GM19372 (cell line): ENCODE results near the gene ABCB1.

ENCODE experiments used
- ATAC-seq: cut with Tn5 transposase; IDR thresholded peaks from one replicate; pipeline ENCODE4 v1.9.1; 2021; ENCODE audit warnings: mild to moderate bottlenecking, low read depth, moderate library complexity; ENCODE audit not compliant: unreplicated experiment

ABCB1 gene

DNA sequence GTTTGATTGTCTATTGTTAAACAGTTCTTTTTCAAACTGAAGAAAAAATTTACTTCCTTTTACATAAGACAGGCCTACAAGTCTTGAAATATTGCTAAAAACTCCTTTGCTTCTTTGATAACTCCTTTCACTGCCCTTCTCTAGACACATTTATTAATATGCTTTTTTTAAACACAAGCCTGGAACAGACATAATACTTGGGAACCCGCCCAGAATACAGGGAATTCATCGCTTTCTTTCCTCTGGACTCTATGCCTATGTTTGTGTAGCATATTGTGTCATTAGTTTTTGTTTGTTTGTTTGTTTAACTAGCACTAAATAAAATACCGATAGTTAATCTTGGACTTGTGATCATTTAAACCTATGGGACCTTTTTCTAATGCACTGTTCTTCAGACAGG lies 82.8 kb downstream of the ABCB1 start:
- ATAC-seq, result no peak

DNA sequence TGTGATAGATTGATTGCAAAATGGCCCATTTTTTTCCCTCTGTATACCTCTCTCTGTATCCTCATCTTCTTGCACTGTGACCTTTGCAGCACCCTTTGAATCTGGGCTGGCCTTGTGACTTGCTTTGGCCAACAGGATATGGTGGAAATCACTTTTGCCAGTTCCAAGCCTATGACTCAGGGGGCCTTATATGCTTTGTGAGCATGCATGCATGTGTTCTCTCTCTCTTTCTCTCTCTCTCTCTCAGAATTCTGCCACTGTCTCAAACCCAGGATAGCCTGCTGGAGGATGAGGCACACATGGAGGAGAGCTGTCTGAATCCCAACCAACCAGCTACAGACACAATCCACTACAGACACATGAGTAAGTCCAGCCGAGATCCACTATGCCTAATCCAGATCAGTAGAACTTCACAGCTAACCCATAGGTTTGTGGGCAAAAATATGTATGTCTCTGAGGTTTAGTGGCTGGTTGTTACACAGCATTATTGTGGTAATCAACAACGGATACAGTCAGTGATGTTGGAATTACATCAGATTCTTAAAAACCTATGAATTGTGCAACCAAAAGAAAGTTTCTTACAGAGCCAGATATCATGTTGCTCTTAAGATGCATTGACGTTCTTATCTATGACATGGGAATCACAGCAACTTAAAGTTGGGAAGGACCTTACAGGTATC lies 83.4 kb downstream of the ABCB1 start:
- no peak for ATAC-seq

DNA sequence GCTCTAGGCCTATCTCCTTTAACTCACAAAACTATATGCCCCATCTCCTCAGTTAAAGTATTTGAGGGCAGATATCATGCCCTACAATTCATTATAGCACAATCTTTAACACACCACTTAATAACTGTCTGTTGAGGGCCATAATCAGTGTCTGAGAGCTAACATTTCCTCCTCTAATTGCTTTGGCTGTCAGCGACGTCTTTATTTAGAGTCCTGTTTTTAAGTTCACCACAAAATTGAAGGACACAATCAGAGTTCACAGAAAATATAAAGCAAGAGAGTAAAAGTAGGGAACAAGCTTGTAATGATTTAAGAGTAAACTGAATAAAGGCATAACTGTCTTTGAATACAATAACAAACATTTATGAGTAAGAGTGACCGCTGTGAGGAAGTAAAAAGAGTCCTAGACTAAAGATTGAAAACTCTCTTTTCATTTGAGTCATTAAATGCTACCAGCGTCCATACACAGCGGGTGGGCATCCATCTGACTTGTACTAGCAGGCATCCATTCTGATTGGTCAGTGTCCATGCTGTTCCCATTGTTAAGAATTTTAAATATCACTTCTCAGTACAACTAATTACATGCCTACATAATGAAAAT lies 86.8 kb downstream of the ABCB1 start:
- no peak for ATAC-seq

DNA sequence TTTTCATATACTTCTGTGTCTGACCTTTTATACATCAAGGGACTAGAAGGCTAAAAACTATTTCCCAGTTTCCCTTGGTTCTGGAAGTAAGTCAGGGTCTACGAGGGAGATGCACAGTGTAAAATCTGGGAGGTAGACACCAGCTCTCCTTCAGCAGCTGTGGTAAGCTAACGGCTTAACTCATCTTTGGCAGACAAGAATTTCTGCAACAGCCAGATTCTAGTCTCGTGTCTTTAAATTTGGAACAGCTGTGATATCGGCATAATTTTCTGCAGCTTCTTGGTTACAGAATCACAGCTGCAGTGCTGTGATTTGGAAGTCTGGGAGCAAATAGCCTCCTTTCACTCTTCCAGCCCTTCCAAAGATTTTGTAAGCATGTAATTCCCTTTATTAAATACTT lies 87.8 kb downstream of the ABCB1 start:
- no peak for ATAC-seq

DNA sequence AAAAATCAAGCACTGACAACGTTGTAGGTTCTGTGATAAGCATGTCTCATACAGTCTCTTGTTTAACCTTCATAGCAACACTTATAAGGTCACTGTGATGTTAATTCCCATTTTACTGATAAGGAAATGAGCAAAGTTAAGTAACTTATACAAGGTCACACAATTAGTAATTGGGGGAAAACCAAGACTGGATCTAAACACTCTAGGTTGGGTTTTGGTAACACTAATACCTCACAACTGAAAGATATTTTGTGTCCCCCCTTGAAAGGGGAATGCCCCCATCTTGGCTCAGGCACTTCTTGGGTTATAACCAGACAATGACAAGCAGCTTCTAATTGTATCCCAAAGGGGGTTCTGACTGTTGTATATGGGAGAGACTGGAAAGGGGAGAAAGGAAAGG lies 89.2 kb downstream of the ABCB1 start:
- no peak for ATAC-seq

DNA sequence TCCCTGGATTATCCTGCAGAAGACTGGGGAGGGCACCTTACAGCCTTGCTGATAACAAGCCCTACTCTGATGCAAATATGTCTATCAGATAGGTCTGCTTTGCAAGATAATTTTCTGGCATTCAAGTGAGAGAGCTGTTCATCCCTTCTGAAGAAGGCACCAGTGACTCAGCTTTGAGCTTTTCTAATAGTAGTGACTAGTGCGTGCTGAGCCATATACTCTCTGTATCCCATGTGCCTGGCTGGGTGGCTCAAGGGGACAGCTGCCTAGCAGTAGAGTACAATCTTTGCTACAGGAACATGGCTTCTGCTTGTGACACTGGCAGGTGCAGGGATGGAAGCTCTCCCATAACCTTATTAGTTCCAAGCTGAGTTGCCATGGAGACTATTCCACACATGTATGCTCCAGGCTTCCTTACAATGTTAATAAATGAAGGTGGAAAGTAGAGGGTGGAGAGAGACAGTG lies 90.2 kb downstream of the ABCB1 start:
- ATAC-seq, result no peak

DNA sequence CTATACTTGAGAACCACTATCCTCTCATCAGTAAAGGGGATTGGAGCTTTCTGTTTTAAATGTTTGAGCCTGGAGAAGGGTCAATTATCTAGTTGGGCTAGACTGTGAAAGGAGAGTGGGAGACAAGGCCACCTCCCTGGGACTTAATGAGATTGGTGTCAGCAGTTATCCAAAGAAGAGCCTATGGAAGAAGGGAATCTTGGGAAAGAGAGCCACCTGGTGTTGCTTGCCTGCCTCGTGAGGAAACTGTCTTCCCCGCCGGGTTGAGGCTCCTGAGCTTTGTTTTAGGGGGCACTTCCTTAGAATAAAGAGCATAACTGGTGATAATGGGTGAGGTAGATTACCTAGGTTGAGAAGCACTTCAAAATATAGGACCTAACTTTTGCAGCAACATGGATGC lies 93.2 kb downstream of the ABCB1 start:
- no peak for ATAC-seq

DNA sequence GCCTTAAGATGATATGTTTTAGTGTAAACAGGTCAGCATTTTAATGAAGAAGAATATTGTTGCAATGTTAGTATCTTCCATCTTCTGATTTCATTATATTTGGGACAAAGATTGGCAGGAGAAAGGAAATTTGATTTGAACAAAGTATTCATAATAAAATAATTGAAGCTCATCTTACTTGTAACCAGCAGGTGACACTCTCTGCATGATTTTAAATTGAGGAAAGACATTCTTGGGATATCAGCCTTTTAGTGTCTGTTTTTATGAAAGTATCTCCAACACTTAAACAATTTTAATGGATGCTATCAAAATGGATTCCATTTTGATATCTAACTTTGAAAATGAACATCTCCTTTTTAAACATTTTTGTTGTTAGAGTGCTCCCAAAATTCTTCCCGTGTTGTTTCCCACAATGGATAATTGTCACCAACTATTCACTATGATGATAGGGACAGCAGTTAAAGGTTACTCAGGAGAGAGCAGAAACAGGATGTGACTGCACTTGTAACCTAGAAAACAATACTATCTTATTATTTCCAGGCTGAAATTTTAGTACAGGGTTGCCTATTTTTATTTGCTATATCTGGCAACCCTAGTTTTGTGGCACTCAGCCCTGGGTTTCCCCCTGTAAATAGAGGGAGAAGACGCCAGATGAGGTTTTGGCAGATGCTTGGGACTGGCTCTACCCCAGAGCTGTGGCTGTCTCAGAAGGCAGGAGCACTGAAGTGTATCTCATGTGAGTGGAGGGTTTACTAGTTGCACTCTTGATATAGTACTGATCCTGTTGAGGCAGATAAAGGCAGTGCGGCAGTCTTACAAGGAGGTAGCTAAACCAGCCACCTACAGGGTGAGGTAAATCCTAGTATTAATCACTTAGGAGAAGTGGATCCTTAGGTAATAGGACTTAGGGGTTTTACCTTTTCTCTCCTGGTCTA lies 94.2 kb downstream of the ABCB1 start:
- ATAC-seq, result no peak

DNA sequence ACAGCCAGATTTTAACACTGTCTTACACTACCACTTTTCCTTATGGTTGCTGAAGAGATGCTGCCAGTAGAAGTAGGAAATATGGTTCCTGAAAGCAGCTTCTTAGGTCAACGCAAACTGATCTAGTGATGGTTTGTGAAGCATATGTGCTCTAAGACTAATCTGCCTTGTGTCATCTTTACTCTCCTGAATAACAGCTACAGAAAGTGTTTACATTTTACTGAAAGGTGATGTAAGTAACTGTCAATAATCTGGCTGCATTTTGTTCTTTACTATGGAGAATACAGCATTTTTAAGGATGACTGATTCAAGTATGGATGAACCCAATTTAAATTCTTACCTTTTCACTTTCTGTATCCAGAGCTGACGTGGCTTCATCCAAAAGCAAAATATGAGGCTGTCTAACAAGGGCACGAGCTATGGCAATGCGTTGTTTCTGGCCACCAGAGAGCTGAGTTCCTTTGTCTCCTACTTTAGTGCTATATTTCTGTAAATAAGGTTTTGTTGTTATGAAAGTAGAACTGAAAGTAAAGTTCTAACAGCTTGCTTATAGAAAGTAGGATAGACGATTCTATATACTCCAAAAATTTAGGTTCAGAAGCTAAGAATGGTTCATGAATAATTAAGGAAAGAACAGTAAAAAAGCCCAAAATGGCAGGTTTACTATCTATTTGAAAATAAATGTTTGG lies 95.0 kb downstream of the ABCB1 start:
- no peak for ATAC-seq

DNA sequence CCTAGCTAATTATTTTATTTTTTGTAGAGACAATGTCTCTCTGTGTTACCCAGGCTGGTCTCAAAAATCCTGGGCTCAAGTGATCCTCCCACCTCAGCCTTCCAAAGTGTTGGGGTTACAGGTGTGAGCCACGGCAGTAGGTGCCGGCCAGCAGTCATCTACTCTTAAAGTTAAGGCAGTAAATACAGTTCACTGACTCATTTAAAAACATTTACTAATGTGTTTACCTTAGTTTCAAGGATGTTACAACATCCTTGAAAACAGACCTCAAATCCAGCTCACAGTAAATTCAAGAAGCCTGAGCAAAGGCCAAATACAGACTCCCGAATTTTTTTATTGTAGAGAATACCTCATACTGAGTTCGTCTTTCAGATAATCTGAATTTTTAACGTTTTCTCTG lies 95.6 kb downstream of the ABCB1 start:
- ATAC-seq, result no peak

DNA sequence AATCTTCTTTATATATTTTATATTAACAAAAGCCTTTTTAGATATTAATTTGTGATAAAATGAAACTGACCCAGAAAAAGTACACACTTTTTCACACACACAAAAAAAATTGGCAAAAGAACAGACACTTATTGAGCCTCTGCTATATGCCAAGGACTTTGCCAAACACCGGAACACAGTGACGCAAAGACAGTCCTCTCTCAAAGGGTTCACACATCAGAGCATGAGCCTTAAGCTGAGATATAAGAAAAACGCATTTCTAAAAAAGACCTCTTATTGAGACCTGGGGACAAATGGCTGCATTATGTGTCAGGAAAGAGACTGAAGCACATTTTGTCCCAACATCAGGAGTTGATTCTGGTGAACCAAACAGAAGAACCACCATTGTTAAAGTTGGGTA lies 101.2 kb downstream of the ABCB1 start:
- ATAC-seq, result no peak

DNA sequence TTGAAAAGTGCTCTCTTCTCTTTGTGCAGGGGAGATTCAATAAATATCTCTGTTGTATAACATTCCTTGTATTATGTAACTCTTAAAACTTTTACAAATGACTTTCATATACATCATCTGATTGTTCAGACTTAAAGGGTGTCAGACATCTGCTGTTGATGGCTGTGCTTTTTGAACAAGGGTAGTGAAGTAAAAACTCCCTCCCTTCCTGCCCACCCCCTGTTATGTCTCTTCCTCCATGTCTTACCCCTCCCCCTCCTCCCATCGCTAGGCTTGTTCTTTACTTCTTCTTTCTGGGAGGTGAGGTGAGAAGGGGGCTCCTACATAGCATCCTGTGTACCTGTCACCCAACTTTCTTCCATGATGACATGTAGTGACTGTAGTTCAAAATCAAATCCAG lies 101.8 kb downstream of the ABCB1 start:
- ATAC-seq, result no peak

DNA sequence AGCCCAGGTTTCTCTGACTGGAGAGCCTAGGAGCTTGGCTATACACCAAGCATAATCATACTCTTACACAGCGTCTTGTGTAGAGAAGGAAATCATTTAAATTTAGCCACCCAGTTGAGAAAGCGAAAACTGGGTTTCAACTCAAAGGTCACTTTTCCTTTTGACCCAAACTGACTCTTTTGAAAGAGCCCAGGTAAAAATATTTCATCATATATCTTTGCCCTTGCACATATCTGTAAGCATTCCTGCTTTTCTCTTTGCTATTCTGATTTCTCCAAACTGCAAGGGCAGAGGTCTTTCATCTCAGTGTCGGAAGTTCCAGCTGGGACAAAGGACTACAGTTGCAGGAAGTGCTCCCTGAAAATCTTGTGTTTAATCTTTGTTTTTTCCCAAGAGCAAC lies 103.2 kb downstream of the ABCB1 start:
- ATAC-seq, result no peak

DNA sequence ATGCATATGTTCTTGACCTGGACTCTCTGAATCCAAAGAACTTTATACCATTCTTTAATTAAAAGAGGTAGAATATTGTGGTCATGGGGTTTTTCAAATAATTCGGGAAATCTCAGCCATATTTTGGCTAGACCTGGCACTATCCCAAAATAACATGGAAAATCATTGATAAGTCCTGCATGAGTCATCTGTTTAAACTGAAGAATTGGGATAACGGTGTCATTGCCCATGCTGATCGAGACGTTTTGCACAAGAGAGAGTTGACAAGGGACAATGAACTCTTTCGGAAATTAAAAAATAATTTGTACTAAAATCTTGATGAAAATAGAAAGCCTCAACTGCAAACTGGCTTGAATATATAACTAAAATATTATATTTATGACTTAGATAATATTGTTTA lies 105.3 kb downstream of the ABCB1 start:
- no peak for ATAC-seq

DNA sequence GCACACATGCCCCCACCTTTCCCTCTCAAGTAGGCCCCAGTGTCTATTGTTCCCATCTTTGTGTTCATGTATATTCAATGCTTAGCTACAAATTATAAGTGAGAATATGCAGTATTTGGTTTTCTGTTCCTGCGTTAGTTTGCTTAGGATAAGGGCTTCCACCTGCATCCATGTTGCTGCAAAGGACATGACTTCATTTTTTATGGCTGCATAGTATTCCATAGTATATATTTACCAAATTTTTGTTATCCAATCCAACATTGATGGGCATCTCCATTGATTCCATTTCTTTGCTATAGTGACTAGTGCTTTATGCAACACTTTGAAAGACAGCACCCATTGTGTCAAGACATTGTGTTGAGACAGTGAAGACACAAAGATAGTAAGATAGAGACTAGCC lies 106.2 kb downstream of the ABCB1 start:
- no peak for ATAC-seq

DNA sequence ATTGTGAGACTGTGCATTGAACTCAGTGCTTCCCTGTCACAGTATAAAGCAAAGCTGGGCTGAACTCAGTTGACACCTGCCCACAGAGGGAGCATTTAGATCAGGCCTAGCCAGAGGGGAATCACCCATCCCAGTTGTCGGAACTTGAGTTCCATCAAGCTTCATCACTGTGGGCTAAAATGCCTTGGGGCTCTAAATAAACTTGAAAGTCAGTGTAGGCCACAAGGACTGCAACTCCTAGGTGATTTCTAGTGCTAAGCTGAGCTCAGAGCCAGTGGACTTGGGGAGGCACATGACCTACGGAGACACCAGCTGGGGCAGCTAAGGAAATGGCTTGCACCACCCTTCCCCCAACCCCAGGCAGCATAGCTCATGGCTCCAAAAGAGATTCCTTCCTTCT lies 117.6 kb downstream of the ABCB1 start:
- ATAC-seq, result no peak

DNA sequence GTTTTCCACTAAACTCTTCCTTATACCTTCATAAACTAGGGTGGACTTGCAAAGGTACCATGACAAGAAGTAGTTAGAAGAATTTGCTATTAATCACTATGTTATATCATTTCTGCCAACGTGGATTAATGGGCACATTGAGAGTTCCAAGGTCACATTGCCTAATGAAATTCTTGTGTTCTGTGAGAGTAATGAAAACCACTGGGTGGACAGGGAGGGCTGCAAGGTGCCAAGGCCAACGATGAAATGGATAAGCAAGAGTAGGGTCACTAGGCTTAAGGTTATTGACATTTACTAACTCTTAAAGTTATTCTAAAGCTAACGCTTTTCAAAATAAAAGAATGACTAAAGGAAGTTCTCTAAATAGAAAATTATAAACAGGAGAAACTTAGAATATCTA lies 118.6 kb downstream of the ABCB1 start:
- no peak for ATAC-seq

DNA sequence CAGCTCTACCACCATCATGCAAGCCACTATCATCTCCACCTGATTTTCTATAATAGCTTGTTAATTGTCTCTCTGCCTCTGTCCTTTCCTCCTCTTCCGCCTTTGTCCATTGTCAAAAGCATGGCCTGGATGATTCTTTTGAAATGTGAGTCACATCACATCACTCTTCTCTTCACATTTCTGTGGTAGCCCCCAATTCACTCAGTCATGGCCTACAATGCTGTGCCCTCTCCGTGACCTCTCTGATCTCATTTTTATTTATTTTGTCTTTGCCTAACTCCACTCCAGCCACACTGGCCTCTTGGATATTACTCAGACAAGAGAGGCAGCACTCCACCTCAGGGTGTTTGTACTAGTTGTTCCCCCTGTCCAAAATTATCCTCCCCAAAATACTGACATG lies 120.3 kb downstream of the ABCB1 start:
- no peak for ATAC-seq

DNA sequence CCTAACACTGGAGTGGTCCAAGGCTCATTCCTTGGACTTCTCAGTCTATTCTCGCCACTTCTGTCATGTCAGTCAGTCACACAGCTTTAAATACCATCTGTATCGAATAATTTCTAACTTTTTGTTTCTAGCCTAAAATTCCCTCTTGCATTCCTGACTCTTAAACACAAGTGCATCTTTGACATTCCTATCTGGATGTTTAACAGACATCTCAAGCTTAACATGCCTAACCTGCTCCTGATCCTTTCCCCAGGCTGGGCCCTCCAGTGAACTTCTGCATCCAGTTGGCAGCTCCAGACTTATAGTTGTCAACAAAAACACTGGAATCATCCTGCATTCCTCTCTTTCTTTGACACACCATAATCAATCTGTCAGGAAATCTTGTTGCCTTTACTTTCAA lies 120.7 kb downstream of the ABCB1 start:
- no peak for ATAC-seq

DNA sequence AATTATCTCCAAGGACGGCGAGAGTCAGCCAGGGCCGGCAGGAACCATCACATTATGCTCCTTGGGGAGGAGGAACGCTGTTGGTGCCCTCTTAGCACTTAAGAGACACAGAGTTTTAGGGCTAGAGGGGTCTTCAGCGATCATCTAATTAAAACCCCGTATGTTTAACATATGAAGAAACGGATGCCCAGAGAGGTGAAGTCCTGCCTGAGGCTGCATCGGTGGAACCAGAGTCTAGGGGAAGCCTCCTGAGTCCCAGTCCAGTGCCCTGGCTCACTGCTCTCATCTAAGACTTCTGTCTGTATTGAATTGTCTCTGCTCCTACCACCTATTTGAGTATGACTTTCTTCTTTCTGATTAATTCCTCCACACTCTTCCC lies 124.5 kb downstream of the ABCB1 start:
- no peak for ATAC-seq
